KMS-11 (cell line): ENCODE results near the gene SZT2.
"Not testable (repeated sequence)": the region's sequence is repeated elsewhere in the genome, so short reads cannot be mapped to it uniquely, and the experiment has no call there.

Experiments used
- H2AFZ ChIP-seq: fragments of 200-600 bp; sonication (generic); 2 replicates; pipeline ENCODE4 v1.6.1; 2016; ENCODE audit warnings: antibody characterized with exemption, mixed run types, low read depth
- H3K27ac ChIP-seq: fragments of 200-600 bp; sonication (generic); 2 replicates; pipeline ENCODE4 v1.6.1; 2016; ENCODE audit warnings: mild to moderate bottlenecking, mixed run types
- H3K27me3 ChIP-seq: fragments of 200-600 bp; sonication (generic); 2 replicates; pipeline ENCODE4 v1.6.1; 2017; ENCODE audit warnings: mild to moderate bottlenecking, low read depth, mixed run types, moderate library complexity; ENCODE audit not compliant: insufficient read depth
- H3K36me3 ChIP-seq: fragments of 200-600 bp; sonication (generic); 2 replicates; pipeline ENCODE4 v1.6.1; 2017; ENCODE audit warnings: mild to moderate bottlenecking, mixed run types; ENCODE audit not compliant: insufficient read depth
- H3K4me1 ChIP-seq: fragments of 200-600 bp; sonication (generic); 2 replicates; pipeline ENCODE4 v1.6.1; 2016; ENCODE audit warnings: mild to moderate bottlenecking, low read depth, mixed run types; ENCODE audit not compliant: poor library complexity, severe bottlenecking
- H3K4me2 ChIP-seq: fragments of 200-600 bp; sonication (generic); 2 replicates; pipeline ENCODE4 v1.7.0; 2016; ENCODE audit warnings: mild to moderate bottlenecking, mixed run types
- H3K4me3 ChIP-seq: fragments of 200-600 bp; sonication (generic); IDR thresholded peaks from 2 replicates; pipeline ENCODE4 v1.6.1; 2017; ENCODE audit warnings: low read depth, low read length, mixed read lengths; ENCODE audit not compliant: insufficient read depth
- H3K79me2 ChIP-seq: fragments of 200-600 bp; sonication (generic); 2 replicates; pipeline ENCODE4 v1.6.1; 2016; ENCODE audit warnings: low read depth, mixed run types; ENCODE audit not compliant: insufficient read depth
- H3K9ac ChIP-seq: fragments of 200-600 bp; sonication (generic); 2 replicates; pipeline ENCODE4 v1.6.1; 2016; ENCODE audit warnings: mild to moderate bottlenecking, mixed run types
- H4K20me1 ChIP-seq: fragments of 200-600 bp; sonication (generic); 2 replicates; pipeline ENCODE4 v1.6.1; 2016; ENCODE audit warnings: mild to moderate bottlenecking, mixed run types; ENCODE audit not compliant: insufficient read depth
- CTCF ChIP-seq: fragments of 200-600 bp; sonication (generic); conservative IDR thresholded peaks from 2 replicates; pipeline ENCODE4 v1.6.1; 2017; ENCODE audit warnings: low read depth, mild to moderate bottlenecking, antibody characterized with exemption, low read length, moderate library complexity, mixed read lengths

Gene SZT2

GRCh38 chr1:43468414-43468813 lies 78.7 kb downstream of the SZT2 start:
- H3K9ac ChIP-seq = no peak overlapping the region
- H3K79me2 ChIP-seq = no peaks in the 10 kb centered on the region
- no peak for TF ChIP-seq CTCF
- H3K27ac ChIP-seq = no peak overlapping the region
- no peak overlapping the region for H3K4me2 ChIP-seq
- H2AFZ ChIP-seq = no peak overlapping the region
- no peaks in the 10 kb centered on the region for H3K27me3 ChIP-seq
- H3K4me3 ChIP-seq = no peak overlapping the region
- no peaks in the 10 kb centered on the region for H3K4me1 ChIP-seq
- no peaks in the 10 kb centered on the region for H4K20me1 ChIP-seq
- H3K36me3 ChIP-seq = no peaks in the 10 kb centered on the region

GRCh38 chr1:43469932-43470331 lies 80.2 kb downstream of the SZT2 start:
- H3K4me1 ChIP-seq = no peaks in the 10 kb centered on the region
- H4K20me1 ChIP-seq = no peaks in the 10 kb centered on the region
- TF ChIP-seq CTCF = no peak
- no peak overlapping the region for H3K4me3 ChIP-seq
- no peaks in the 10 kb centered on the region for H3K27me3 ChIP-seq
- H3K79me2 ChIP-seq = no peaks in the 10 kb centered on the region
- H3K9ac ChIP-seq = no peak overlapping the region
- no peak overlapping the region for H3K4me2 ChIP-seq
- no peaks in the 10 kb centered on the region for H3K36me3 ChIP-seq
- no peak overlapping the region for H3K27ac ChIP-seq
- no peak overlapping the region for H2AFZ ChIP-seq

GRCh38 chr1:43472087-43472462 lies 82.4 kb downstream of the SZT2 start:
- Histone ChIP-seq H3K4me3 (no peak overlapping the region), H3K36me3 (no peaks in the 10 kb centered on the region), H3K27ac (no peak overlapping the region), H3K79me2 (no peaks in the 10 kb centered on the region), H3K4me2 (no peak overlapping the region), H2AFZ (no peak overlapping the region), H3K4me1 (no peaks in the 10 kb centered on the region), H4K20me1 (no peaks in the 10 kb centered on the region), H3K9ac (no peak overlapping the region), H3K27me3 (no peaks in the 10 kb centered on the region)
- no peak for TF ChIP-seq CTCF

- H3K4me2 ChIP-seq, H3K79me2 ChIP-seq, H3K9ac ChIP-seq, H3K4me1 ChIP-seq, H3K27me3 ChIP-seq, H3K4me3 ChIP-seq, H3K36me3 ChIP-seq, H2AFZ ChIP-seq, H4K20me1 ChIP-seq, H3K27ac ChIP-seq: not testable (repeated sequence)
Observed at GRCh38 chr1:43472463-43473151, 82.9 kb downstream of the SZT2 start.

DNA sequence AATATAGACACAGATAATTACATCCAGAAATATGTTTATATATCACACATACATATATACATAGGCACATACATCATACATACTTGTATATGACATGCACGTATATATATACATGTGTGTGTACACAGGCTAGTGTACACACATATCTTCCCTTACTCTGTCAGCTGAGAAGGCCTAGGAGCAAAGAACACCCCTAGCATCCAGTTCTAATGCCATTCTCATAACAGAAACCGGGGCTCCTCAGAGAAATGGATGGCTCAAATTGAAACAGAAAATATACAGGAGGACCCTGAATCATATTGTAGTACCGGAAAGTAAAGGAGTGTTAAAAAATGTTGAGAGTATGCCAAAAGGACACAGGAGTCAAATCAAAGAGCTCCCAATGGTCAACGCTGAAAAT lies 83.8 kb downstream of the SZT2 start:
- Histone ChIP-seq H3K36me3 (no peaks in the 10 kb centered on the region), H2AFZ (no peak overlapping the region), H3K79me2 (no peaks in the 10 kb centered on the region), H3K27me3 (no peaks in the 10 kb centered on the region), H3K9ac (no peak overlapping the region), H3K4me3 (no peak overlapping the region), H3K4me1 (no peaks in the 10 kb centered on the region), H4K20me1 (no peaks in the 10 kb centered on the region), H3K4me2 (no peak overlapping the region), H3K27ac (no peak overlapping the region)
- TF ChIP-seq CTCF = no peak

DNA sequence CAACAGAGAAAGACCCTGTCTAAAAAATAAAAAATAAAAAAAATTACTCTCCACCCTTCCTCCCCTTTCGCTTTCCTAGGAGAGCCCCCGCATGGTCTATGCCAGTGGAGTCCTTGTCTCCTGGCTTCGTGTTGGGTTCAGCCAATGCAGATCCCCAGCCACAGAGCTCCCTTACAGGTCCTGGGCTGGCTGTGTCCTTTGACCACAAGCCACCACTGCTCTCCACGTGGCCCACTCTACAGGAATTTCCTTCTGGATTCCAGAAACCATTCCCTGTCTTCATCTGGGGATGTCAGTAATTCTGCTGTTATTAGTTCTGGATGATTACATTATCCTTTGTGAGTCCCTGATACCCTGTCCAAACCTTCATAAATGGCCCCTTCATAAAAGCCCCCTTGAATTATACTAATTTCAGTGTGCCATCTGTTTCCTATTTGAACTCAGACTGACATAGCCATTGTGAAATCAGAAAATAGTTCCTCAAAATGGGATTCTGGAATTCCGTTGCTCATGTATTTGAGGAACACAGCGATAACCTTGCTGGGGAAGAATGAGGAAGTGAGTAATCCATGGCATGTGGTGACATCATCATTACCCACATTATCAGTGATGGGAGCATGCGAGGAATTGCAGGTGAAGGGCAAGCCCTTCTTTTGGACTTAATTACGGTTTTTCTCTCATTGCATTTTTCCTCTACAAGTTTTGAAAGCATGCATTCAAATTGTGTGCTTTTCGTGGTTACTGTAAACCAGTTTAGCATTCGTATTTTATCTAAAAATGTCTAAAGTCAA lies 86.1 kb downstream of the SZT2 start:
- H3K4me1 ChIP-seq, H3K4me3 ChIP-seq, H3K27ac ChIP-seq, H2AFZ ChIP-seq, H4K20me1 ChIP-seq, H3K9ac ChIP-seq, H3K79me2 ChIP-seq, H3K4me2 ChIP-seq, H3K36me3 ChIP-seq, H3K27me3 ChIP-seq: not testable (repeated sequence)
